CD4-positive, alpha-beta T cell treated with Interleukin-17A for 1 hour (primary cell): ENCODE data around the gene BCR.

ENCODE experiments used
- DNase-seq: peaks from one replicate; pipeline ENCODE4 v3.0.0-alpha.2; 2020

Gene BCR

DNA sequence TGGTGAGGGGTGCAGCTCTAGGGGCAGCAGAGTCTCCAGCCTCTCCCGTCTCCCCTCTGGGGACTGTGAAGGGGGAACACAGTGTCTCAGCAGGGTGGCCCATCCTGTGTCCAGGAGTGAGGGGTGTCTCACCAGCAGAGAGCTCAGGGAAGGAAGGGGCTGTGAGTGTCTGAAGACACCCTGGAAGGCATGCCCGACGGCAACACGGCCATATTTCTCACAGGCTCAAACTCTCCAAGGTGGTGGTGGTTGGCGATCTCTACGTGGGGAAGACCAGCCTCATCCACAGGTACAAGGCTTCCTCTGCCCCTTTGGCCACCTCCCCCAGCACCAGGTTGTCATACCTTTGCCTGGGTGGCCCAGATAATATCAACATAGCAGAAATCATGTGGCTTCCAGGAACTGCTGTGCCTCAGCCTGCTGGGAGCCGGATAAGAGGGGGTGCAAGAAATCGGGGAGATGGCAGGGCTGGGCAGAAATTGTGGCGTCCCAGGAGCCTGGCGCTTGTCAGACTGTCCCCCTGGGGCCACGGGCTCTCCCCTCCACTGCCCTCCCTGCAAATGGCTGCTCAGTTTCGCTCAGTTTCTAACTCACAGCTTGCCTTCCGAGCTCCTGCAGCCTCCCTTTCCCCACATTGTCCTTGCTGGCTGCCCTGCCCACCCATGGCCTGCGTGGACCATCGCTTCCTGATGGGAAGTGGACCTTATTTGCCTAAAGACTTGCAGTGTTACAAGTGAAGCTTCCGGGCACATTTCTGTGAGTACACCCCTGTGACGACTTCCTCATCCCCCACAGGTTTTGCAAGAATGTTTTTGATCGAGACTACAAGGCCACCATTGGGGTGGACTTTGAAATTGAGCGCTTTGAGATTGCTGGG, 27.8 kb upstream of the BCR start:
- no peak for DNase-seq

DNA sequence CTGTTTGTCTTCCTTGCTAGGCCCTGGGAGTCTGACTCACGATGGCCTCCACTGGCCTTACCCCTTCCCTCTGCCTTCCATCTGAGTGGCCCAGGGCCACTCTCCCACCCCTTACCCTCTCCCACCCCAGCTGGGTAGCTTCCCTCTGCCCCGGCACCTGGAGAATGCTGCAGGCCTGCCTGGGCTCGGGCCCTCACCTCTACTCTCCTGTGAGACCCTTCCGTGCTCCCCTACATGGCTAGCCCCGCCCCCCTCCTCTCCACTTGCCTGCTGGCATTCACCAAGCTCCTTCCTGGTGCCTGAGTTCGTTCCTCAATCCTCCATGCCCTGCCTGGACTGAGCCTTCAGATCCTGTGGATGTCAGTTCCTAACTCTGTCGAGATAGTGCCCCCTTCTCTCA, 26.3 kb upstream of the BCR start:
- no peak for DNase-seq

DNA sequence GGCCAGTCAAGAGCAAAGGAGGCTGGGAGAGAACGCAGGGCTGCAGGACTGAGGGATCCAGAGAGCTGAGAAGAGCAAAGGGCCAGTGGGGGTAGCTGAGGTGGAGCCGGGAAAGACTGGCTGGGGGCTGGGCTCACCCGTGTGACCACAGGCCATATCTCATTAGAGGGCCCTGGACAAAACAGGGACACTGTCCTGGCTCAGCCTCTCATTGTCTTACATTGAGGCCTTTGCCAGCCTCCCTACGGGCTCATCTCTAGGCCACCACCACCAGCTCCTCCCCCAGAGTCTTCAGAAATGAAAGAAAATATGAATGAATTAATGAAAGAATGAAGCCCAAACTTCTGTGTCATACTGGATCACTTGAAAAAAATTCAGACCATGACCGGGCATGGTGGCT, 25.8 kb upstream of the BCR start:
- DNase-seq: no peak

DNA sequence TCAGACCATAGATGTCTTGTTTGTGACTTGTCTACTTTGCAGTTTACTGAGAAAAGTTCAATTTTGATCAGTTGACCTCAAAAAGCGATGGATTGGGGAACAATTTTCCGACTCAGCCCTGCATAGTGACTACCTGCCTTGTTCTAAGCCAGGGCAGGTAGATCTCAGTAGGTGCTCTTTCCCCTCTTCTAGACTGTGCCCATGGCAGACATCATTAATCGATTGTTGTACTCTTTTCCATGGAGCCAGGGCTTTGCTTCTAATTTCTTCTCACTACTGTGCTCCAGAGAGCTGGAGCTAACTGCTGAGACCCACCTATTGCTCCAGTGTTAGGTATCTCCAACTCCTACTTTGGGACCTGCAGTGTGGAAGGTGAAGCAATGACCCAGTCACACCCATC, 25.2 kb upstream of the BCR start:
- no peak for DNase-seq

DNA sequence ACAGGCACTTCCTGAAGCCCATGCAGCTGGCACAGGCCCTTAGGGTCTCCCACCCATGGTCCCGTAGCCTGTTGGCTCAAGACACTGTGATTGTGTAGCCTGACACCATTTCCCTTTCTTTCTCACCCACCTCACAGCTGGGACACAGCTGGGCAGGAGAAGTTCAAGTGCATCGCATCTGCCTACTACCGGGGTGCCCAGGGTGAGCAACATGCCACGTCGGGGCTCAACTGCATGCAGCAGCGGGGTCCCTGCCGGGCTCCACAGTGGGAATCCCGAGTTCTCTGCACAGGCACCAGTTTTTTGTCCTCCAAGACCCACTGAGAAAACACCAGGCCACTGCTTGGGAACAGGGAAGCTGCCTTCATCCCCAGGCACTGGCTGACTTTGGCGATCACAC, 24.5 kb upstream of the BCR start:
- no peak for DNase-seq

DNA sequence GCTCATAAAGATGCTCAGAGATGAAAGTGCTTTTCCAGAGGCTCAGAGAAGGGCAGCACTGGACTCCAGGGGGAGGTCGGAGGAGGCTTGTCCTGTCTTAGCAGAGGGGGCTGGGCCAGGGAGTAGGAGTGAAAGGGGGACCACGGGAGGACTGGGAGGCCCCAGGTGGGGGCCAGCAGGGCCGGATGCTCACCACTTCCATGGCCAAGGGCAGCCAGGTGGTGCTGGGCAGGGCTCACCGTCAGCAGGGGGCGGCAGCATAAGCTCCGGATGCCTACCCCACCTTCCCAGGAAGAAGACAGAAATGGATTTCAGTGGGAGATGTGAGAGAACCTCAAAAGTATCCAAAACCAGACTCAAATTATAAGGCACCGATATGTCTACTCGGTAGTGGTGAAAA, 24.0 kb upstream of the BCR start:
- DNase-seq: no peak

DNA sequence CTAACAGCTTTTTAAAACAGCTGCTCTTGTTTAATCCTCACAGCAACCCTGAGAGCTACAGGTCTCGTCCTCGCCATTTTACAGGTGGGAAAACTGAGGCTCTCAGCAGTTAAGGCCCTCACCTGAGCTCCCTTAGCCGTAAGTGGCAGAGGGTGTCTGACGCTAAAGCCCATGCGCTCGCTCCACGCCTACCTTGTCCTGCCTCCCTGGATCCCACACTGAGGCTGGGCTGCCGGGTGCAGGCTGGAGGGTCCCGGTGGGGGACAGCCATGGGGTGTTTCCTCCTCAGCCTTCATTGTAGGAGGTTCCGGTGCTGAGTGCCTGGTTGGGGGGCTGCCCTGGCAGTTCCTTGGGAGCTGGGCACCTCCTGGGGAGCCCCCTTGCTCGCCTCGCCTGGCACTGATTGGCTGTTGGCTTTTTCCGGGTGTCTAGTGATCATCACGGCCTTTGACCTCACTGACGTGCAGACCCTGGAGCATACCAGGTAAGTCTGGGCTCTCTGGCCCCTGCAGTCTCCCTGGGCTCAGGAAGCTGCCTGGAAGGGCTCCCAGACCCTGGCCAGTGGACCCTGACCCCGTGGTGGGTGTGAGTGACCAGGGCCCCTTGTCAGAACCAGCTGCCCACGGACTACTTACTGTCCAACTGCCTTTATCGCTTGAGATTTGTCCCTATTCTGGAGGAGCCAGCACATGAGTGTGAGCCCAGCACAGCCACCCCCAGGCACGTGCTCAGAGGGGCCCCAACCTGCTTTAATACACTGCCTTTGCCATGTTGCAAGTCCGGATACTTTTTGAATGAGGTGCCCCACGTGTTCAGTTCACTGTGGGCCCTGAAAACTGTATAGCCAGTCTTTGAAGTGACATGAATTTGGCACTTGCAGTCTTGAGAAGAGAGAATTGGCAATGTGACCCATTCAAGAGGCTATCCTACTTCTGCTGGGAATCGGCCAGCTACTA, 22.5 kb upstream of the BCR start:
- DNase-seq: no peak

DNA sequence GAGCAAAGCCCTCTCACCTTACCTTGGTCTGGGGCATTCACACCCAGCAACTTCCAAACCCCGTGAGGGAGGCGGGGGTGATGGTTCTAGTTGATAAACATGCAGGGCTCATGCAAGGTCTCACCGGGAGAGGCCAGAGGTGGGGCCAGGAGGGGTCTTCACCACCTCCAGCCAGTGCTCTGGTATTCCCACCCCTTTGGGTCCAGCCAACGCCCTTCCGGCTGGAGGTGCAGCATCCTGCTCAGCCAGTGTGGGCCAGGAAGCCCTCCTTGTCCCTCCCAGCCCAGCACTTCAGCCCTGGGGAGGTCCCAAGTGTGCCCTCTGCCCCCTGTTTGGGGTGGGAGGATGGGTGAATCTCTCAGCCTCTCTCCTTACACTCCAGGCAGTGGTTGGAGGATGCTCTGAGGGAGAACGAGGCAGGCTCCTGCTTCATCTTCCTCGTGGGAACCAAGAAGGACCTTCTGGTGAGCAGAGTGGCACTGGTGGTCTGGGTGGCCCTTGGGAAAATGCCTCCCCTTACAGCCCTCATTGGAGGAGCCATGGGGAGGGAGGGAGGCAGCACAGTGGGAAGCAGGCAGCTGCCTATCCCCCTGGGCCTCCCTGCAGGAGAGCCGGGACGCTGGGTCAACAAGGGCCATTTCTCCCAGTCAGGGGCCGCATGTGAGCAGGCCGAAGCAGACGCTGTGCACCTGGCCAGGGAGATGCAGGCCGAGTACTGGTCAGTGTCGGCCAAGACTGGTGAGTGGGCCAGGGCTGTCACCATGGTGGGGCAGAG, 21.6 kb upstream of the BCR start:
- DNase-seq: no peak

DNA sequence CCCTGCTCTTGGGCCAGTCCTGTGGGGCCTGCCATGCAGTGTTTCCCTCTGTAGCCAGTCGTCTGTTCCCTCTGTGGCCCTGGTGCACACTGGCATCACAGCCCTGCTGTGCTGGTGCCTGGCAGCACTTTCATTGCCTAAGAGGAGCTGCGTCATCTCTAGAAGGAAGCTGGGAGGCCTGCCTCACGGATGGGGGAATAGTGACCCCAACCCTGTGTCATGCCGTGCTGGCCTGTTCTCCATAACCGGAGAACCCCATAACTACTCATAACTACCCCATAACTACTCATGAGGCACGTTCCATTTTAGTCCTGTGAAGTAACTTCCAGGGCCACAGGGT, 21.0 kb upstream of the BCR start:
- DNase-seq: no peak

DNA sequence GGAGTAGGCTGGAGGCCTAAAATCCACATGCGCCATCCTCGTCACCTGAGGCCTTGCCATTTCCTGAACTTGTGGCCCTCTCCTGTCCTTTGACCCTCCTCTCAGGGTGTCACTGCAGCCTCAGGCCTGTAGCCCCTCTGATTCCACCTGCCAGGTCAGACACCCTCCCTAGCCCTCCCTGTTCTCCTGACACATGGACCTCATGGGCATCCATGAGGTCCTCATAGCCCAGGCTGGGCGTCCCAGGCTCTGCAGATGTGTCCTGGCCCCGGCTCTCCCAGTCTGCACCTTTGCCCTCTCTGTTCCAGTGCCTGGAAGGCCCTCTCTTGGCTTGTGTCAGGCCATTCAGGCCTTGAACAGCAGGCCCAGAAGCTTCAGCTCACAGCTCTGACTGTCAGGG, 19.3 kb upstream of the BCR start:
- no peak for DNase-seq

DNA sequence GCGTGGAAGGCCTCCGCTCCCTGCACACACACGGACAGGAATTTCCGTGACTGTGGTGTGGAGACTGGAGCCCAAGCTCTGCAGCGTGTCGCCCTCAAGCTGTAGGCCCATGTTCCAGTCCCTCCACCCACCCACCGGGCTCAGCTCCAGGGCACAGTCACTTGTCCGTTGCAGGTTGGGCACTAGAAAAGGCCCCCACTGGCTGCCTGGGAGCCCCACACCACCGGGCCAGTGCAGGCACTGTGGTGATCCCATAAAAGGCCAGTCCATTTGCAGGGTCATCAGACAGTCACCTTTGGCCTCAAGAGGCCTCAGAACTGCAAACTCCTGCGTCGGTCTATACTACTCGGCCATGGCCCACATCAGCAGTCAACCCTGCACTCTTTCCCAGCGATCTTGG, 18.7 kb upstream of the BCR start:
- no peak for DNase-seq

DNA sequence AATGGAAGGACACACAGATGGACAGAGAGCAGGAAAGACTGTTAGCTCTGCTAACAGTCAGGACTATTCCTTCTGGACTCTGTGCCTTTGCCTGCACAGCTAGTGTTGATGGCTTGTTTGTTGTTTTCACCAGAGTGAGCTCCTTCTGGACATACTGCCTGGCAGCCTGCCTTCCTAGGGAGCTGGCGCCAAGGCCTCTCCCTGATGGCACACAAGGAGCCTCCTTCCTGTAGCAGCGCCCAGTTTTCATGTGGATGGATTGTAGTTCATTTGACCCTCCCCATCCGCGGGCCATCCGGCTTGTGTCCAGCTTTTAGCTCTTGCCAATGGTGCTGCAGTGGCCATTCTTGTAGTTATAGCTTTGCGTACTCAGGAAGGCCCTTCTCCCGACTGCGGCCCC, 16.6 kb upstream of the BCR start:
- no peak for DNase-seq

DNA sequence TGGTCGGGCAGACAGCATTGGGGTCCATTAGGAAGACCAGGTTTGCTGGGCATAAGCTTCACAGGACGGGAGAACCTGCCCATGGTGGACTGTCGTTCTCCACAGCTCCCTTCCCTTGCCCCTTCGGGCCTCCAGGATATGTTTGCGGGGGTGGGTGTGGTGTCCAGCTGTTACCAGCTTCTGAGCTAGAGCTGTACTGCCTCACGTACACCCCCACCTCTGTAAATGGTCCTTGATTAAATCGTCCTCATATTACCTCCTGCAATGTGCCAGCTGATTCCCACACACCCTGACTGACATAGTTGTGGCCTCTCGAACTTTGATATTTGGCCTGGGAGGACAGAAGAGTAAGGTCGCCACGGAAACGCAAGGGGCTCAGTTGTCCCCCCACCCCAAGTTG, 16.2 kb upstream of the BCR start:
- DNase-seq: no peak

DNA sequence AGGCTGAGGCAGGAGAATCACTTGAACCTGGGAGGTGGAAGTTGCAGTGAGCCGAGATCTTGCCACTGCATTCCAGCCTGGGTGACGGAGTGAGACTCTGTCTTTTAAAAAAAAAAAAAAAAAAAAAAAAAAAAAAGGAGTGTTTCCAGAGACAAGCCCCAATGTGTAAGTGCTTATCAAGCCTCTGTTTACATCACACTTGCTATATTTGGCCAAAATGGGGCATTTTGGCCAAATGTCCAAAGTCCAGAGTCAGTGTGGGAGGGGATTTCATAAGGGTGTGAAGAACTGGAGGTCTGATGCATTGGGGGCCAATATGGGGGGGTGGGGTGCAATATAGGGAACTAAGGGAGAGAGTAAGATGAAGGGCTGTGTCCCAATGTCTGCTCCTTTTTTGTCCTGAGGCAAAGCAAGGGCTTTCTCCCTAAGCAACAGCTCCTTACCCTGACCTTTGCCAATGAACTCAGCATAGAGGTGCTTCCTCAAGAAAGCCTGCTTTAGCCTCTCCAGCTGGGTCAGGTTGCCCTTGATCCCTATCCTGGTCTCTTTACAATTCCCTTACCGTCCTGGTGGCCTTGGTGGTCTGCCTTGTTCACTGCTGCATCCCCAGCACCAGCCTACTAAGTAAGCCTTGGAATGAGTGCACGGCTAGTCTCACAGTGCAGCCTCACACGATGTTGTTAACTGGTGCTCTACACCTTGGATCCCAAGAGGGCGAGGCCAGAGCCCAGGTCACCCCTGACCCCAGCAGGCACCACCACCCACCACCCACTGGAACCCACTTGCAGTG, 14.1 kb upstream of the BCR start:
- no peak for DNase-seq

DNA sequence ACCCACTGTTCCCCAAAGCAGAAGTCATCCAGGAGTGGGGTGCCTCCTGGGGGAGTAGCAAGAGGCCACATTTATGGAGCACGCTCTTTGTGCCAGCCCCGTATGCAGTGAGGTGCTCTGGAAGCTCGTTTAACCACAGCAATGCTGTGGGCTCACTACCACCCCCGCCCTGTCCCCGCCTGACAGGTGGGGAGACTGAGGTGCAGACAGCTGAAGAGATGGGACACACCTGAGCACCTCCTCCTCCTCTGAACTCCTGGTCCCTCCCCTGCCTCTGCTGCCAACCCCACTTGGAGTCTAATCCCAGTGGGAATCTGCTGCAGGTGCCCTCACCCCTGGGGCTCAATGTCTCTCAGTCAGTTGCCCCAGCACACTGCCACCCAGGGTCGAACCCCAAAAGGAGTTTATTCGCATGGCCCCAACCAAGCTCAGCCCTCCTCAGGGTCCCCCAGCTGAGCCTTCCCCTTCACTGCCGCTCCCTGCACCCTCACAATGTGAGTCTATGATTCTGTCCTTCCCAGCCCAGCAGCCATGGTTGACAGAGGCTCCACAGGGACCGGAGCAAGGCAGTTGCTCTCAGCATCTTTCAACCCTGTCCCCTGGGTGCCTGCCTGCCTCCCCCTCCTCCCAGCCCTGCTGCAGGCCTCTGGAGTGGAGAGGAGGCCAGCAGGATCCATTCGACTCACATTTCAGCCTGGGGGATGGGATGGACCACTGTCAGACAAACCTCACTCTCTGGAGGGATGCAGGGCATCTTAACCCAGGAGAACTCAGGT, 13.3 kb upstream of the BCR start:
- no peak for DNase-seq

DNA sequence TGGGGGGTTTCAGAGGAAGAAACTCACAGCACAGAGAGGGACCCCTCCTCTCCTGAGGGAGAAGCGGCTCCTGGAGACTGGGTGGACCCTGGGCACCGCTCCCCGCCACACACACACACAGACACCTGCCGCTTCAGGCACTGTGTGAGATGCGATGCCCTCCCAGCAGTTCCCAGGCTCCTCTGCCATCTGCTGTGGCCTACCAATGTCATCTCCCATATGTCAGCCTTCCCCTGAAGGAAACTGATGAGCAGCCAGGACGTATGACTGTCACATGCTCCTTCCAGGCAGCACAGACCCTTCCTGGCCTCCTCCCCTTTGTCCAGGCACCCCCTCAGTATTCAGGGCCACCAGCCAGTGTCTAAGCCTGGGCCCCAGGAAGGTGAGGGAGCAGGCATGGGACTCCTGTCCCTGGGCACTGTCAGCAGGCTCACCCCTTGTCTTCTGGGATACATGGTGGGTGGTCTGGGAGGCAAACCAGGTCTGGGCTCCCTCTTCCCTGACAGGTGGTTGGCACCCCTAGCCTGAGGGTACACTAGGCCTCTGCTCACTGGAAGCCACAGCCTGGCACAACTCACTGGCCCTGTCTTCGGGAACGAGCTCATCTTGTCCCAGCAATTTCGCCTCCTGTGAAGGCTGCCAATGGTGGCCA, 11.8 kb upstream of the BCR start:
- DNase-seq: no peak

DNA sequence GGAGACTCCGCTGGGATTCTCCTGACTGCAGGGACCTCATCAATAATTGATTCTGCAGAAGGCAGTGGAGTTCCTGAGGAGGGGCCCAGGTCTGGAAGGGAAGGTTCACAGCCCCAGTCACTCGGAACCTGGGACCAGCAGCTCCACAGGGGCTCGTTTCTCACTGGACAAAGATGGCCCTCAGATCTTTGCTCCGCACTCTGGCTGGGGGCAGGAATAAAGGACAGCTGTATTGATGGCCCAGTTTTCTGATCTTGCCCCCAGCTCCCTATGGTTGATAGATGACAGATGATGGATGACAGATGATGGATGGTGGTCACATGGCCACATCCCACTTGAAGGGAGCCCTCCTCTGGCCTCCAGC, 11.3 kb upstream of the BCR start:
- DNase-seq: no peak

DNA sequence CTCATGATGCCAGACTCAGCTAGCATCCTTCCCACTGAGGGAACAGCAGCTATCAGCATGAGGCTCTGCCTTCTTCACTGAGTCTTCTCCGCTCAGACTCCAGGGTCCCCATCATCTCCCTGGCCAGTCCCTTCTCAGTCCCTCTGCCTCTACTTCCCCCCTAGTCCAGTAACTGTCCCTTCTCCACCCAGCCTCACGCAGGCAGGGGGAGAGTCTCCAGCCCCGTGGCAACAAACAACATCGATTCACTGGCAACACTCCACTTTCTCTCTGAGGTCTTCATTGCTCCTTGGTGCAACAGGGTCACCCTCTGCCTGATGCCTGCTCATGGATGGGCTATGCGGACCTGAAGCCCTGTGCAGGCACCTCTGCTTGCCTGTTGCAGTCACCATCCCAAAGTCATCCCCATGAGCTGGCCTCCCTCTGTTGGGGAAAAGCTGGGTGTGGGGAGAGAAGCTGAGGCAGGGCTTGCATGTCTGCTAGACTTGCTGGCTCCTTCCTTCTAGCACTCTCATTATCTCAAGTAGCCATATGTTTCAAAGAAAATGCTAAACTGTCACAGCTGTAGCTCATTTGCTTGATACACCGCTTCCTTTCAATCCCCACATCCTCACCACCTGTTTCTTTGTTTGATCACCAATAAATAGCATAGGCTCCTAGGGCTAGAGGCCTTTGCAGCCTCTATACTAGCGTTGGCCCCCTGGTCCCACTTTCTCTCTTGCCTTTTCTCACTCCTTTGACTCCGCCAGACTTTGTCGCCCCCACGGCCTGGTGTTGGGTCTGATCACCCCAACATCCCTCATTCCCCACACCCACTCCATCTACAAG, 4.3 kb upstream of the BCR start:
- DNase-seq: no peak

DNA sequence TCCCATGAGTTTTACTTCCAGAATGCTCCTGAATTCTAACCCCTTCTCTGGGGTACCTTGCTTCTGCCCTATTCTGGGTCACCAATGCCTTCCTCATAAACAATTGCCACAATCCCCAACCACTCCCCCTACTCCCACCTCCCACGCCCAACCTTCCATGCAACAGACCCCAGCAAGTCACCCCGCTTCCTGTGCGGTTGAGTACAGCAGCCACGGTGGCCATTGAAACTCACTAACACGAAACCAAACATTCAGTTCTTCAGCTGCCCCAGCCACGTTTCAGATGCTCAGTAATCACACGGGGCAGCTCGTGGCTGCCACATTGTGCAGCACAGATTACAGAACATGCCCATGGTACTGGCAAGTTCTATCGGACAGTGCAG, 3.7 kb upstream of the BCR start:
- no peak for DNase-seq

DNA sequence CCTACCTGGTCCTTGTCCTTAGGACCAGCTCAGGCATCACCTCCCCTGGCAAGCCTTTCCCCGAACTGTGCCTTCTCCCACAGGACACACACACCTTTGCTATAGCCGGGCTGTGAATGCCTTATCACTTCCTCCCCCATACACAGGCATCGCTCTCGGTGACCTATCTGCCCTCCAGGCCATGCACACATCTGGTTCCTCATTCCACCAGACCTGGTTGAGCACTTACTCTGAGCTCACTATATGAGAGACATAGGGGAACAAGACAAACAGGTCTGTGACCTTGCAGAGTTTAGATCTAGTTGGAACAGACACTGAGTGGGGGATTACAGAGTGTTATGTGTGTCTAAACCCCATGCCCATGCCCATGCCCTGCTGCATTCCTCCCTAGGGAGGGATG, 3.1 kb upstream of the BCR start:
- DNase-seq: no peak
